Measurements from ENCODE around the gene SIGLEC11.

The SIGLEC11 gene

DNA sequence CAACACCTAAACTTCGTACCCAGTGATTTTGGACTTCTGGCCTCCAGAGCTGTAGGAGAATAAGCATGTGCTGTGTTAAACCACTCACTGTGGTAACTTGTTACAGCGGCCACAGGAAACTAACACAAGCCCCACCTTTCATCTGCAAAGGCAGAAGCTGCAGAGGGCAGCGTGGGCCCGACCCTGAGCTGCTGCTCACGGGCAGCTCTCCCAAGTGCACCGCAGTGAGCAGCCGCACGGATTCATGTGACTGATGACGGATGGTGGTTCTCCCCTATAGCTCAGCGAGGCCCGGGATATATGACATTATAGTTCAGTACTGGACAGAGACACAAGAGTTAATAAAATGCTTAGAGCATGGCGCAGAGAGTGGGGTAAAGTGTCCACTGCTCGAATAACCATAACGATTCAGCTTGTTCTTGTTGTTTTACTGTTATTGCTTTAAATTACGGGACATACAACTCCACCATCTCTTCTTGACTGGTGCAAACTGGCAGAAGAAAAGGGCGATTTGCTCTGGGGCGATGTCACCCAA, 42.3 kb upstream of the SIGLEC11 start:
- TF ChIP-seq, protein P1, sequence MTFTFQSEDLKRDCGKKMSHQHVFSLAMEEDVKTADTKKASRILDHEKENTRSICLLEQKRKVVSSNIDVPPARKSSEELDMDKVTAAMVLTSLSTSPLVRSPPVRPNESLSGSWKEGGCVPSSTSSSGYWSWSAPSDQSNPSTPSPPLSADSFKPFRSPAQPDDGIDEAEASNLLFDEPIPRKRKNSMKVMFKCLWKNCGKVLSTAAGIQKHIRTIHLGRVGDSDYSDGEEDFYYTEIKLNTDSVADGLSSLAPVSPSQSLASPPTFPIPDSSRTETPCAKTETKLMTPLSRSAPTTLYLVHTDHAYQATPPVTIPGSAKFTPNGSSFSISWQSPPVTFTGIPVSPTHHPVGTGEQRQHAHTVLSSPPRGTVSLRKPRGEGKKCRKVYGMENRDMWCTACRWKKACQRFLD (tag by site-specific recombination; IDR thresholded peaks at IDR 0.05), result no peak
- TF ChIP-seq, protein P2, sequence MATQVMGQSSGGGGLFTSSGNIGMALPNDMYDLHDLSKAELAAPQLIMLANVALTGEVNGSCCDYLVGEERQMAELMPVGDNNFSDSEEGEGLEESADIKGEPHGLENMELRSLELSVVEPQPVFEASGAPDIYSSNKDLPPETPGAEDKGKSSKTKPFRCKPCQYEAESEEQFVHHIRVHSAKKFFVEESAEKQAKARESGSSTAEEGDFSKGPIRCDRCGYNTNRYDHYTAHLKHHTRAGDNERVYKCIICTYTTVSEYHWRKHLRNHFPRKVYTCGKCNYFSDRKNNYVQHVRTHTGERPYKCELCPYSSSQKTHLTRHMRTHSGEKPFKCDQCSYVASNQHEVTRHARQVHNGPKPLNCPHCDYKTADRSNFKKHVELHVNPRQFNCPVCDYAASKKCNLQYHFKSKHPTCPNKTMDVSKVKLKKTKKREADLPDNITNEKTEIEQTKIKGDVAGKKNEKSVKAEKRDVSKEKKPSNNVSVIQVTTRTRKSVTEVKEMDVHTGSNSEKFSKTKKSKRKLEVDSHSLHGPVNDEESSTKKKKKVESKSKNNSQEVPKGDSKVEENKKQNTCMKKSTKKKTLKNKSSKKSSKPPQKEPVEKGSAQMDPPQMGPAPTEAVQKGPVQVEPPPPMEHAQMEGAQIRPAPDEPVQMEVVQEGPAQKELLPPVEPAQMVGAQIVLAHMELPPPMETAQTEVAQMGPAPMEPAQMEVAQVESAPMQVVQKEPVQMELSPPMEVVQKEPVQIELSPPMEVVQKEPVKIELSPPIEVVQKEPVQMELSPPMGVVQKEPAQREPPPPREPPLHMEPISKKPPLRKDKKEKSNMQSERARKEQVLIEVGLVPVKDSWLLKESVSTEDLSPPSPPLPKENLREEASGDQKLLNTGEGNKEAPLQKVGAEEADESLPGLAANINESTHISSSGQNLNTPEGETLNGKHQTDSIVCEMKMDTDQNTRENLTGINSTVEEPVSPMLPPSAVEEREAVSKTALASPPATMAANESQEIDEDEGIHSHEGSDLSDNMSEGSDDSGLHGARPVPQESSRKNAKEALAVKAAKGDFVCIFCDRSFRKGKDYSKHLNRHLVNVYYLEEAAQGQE (tag by site-specific recombination; IDR thresholded peaks at IDR 0.05), result peak; percentile 29; the same call in 1 of the 2 replicates
- no peak for TF ChIP-seq ZNF558 (tag by site-specific recombination; IDR thresholded peaks at IDR 0.05)
- no peak for TF ChIP-seq EGR2 (tag by site-specific recombination; IDR thresholded peaks at IDR 0.05; ENCODE audit: low read depth)
- TF ChIP-seq RBAK (tag by site-specific recombination; IDR thresholded peaks at IDR 0.05), result no peak
- TF ChIP-seq ZNF211 (tag by site-specific recombination; IDR thresholded peaks at IDR 0.05; ENCODE audit: low read depth), result no peak
- H3K4me1 ChIP-seq (ENCODE audit: control insufficient read depth, insufficient read depth, low read length), result peaks cover 5% of the 10 kb centered on the region; the same call in 1 of the 2 replicates
- ChIA-PET CTCF (interaction anchor here (0.7 to 1.5 kb wide), 3 partner anchors 18 to 66 kb away, joined by 3 to 4 read pairs (median 3); no protein-coding TSS in a partner anchor), POLR2A (interaction anchor here (0.5 to 1.1 kb wide), 4 partner anchors 8 to 58 kb away, joined by 3 to 7 read pairs (median 3); partner anchors contain the start of genes VRK3 and ZNF473)
- H3K4me3 ChIP-seq (ENCODE audit: low read depth, low read length), result no peak overlapping the region
- H3K9me3 ChIP-seq (ENCODE audit: control insufficient read depth, insufficient read depth, low read depth, low read length), result no peaks in the 10 kb centered on the region
- peaks cover 24 to 87% of the 10 kb centered on the region in 2 experiments for H3K36me3 ChIP-seq (ENCODE audit: control insufficient read depth in 2 of 2, insufficient read depth in 1 of 2, low read length in 2 of 2)
- H3K27ac ChIP-seq (ENCODE audit: extremely low read depth, low read depth, low read length), result 0 out of 2 replicates have a peak overlapping the region, but pooled peaks have one; percentile 9

DNA sequence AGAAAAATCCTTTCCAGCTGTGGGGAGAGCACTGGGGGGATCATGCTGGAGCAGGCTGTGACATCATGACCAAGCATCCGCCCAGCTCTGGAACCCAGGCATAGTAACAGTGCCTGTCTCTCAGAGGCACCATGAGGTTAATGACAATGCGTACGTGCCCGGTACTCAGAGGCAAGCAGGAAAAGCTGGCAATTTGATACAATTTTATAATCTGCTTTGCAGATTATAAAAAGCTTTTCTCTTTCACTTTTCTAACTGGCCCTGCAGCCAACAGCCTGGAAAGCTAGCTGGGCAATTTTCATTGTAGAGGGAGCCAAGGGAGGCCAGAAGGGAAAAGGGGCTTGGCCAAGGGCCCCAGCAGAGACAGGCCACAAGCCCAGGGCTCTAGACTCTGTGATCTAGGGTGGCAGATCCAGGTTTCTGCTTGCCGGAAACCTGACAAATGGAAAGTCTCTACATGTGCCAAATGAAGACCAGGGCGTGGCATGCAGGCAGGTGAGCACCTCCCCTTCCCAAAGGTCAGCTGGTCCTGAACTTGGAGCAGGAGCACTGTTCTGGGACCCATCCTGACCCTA, 41.5 kb upstream of the SIGLEC11 start:
- POLR2A ChIA-PET, result interaction anchor here (1.1 kb wide), 2 partner anchors 9 to 72 kb away, joined by 3 read pairs; no protein-coding TSS in a partner anchor
- H3K36me3 ChIP-seq (ENCODE audit: control insufficient read depth in 2 of 2, insufficient read depth in 1 of 2, low read length in 2 of 2), result peaks cover 27 to 84% of the 10 kb centered on the region in 2 experiments
- TF ChIP-seq ZBTB20 (tag by site-specific recombination; IDR thresholded peaks at IDR 0.05) (no peak), ZNF791 (tag by site-specific recombination; IDR thresholded peaks at IDR 0.05) (no peak), ZEB2 (tag by site-specific recombination; IDR thresholded peaks at IDR 0.05) (no peak), KLF10 (tag by site-specific recombination; IDR thresholded peaks at IDR 0.05) (no peak), SCRT1 (tag by site-specific recombination; IDR thresholded peaks at IDR 0.05; ENCODE audit: borderline replicate concordance) (no peak), HOXC10 (CRISPR knock-in tag; IDR thresholded peaks at IDR 0.05) (no peak), YY2 (tag by site-specific recombination; IDR thresholded peaks at IDR 0.05) (no peak), ZNF121 (tag by site-specific recombination; IDR thresholded peaks at IDR 0.05) (no peak), GLI2 (tag by site-specific recombination; IDR thresholded peaks at IDR 0.05; ENCODE audit: borderline replicate concordance, low read depth) (no peak), TRIM28 (IDR thresholded peaks at IDR 0.05; ENCODE audit: borderline replicate concordance, low read length) (no peak), ZFP69B (tag by site-specific recombination; IDR thresholded peaks at IDR 0.05) (no peak), ZNF837 (tag by site-specific recombination; IDR thresholded peaks at IDR 0.05) (no peak)
- TF ChIP-seq, protein P3, sequence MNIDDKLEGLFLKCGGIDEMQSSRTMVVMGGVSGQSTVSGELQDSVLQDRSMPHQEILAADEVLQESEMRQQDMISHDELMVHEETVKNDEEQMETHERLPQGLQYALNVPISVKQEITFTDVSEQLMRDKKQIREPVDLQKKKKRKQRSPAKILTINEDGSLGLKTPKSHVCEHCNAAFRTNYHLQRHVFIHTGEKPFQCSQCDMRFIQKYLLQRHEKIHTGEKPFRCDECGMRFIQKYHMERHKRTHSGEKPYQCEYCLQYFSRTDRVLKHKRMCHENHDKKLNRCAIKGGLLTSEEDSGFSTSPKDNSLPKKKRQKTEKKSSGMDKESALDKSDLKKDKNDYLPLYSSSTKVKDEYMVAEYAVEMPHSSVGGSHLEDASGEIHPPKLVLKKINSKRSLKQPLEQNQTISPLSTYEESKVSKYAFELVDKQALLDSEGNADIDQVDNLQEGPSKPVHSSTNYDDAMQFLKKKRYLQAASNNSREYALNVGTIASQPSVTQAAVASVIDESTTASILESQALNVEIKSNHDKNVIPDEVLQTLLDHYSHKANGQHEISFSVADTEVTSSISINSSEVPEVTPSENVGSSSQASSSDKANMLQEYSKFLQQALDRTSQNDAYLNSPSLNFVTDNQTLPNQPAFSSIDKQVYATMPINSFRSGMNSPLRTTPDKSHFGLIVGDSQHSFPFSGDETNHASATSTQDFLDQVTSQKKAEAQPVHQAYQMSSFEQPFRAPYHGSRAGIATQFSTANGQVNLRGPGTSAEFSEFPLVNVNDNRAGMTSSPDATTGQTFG (tag by site-specific recombination; IDR thresholded peaks at IDR 0.05; ENCODE audit: borderline replicate concordance), result no peak
- TF ChIP-seq, protein P4, sequence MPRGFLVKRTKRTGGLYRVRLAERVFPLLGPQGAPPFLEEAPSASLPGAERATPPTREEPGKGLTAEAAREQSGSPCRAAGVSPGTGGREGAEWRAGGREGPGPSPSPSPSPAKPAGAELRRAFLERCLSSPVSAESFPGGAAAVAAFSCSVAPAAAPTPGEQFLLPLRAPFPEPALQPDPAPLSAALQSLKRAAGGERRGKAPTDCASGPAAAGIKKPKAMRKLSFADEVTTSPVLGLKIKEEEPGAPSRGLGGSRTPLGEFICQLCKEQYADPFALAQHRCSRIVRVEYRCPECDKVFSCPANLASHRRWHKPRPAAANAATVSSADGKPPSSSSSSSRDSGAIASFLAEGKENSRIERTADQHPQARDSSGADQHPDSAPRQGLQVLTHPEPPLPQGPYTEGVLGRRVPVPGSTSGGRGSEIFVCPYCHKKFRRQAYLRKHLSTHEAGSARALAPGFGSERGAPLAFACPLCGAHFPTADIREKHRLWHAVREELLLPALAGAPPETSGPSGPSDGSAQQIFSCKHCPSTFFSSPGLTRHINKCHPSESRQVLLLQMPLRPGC (tag by site-specific recombination; IDR thresholded peaks at IDR 0.05), result no peak
- TF ChIP-seq, protein P5, sequence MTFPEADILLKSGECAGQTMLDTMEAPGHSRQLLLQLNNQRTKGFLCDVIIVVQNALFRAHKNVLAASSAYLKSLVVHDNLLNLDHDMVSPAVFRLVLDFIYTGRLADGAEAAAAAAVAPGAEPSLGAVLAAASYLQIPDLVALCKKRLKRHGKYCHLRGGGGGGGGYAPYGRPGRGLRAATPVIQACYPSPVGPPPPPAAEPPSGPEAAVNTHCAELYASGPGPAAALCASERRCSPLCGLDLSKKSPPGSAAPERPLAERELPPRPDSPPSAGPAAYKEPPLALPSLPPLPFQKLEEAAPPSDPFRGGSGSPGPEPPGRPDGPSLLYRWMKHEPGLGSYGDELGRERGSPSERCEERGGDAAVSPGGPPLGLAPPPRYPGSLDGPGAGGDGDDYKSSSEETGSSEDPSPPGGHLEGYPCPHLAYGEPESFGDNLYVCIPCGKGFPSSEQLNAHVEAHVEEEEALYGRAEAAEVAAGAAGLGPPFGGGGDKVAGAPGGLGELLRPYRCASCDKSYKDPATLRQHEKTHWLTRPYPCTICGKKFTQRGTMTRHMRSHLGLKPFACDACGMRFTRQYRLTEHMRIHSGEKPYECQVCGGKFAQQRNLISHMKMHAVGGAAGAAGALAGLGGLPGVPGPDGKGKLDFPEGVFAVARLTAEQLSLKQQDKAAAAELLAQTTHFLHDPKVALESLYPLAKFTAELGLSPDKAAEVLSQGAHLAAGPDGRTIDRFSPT (tag by site-specific recombination; IDR thresholded peaks at IDR 0.05), result no peak
- TF ChIP-seq, protein P1 (tag by site-specific recombination; IDR thresholded peaks at IDR 0.05), result no peak

More for the DNA sequence above, 41.5 kb upstream of the SIGLEC11 start:
- CTCF ChIA-PET, result interaction anchor here (0.6 to 1.4 kb wide), 3 partner anchors 17 to 257 kb away, joined by 3 read pairs; no protein-coding TSS in a partner anchor
- no peak overlapping the region for H3K4me3 ChIP-seq (ENCODE audit: low read depth, low read length)
- H3K9me3 ChIP-seq (ENCODE audit: control insufficient read depth, insufficient read depth, low read depth, low read length), result no peaks in the 10 kb centered on the region
- peaks cover 5% of the 10 kb centered on the region; the same call in 1 of the 2 replicates for H3K4me1 ChIP-seq (ENCODE audit: control insufficient read depth, insufficient read depth, low read length)
- H3K27ac ChIP-seq (ENCODE audit: extremely low read depth, low read depth, low read length), result no peak overlapping the region

Measured in HEK293 (cell line).